Peyer's patch (tissue), 4 donors: ENCODE data around the gene ARCN1.

Source experiments
- CTCF ChIP-seq, 6 experiments: fragments of 450-650 bp in 4 of 6; fragments of 200-600 bp in 2 of 6; sonication (generic) in 1 of 6; IDR thresholded peaks; one replicate each; pipeline ENCODE4 v1.5.1; 2017 to 2019; ENCODE audit warnings: antibody characterized with exemption in 6 of 6, mild to moderate bottlenecking in 3 of 6, moderate library complexity in 1 of 6
- POLR2A ChIP-seq, 2 donors: fragments of 450-650 bp; IDR thresholded peaks; one replicate each; pipeline ENCODE4 v1.5.1; 2017; ENCODE audit warnings: antibody characterized with exemption in 2 of 2, mild to moderate bottlenecking in 2 of 2, moderate library complexity in 2 of 2

- TF ChIP-seq CTCF (IDR thresholded peaks at IDR 0.05) (no peak), POLR2A (IDR thresholded peaks at IDR 0.05) (no peak)
Measured at GRCh38 chr11:118648291-118648690, 76.1 kb downstream of the ARCN1 start.
